Pancreas (tissue), 10 donors: ENCODE results near the gene OTULINL. TPM values are rescaled to one million over a fixed set of nuclear protein-coding genes. Genes with fewer than 3 reads are reported as not detected.

Experiments used
- ATAC-seq, 4 donors: fragments of 200-7000 bp; cut with Tn5 transposase; one replicate each; pipeline versions ENCODE4 v1.8.0 to v1.9.1; 2020; ENCODE audit warnings: mild to moderate bottlenecking in 4 of 4, moderate library complexity in 4 of 4
- DNase-seq, 6 donors: peaks; one replicate each; pipeline ENCODE4 v3.0.0-alpha.2; 2020
- FAIRE-seq: peaks from 2 replicates; lab custom pipeline; 2012; peaks lifted over from hg19 to GRCh38; lab: Jason Lieb, UNC
- H3K27ac ChIP-seq, 4 donors: fragments of 200-600 bp; sonication (generic); 1 replicate in 3 of 4; 2 replicates in 1 of 4; pipeline versions ENCODE4 v1.5.0 to v1.8.0; 2020
- H3K27me3 ChIP-seq, 4 donors: fragments of 200-600 bp; one replicate each; pipeline ENCODE4 v1.8.0; 2021
- H3K36me3 ChIP-seq, 3 donors: fragments of 200-600 bp; sonication (generic) in 1 of 3; one replicate each; pipeline versions ENCODE4 v1.5.0 to v1.8.0; 2020 to 2021
- H3K4me1 ChIP-seq, 3 donors: fragments of 200-600 bp; one replicate each; pipeline ENCODE4 v1.8.0; 2021
- H3K4me3 ChIP-seq, 4 donors: fragments of 200-600 bp; sonication (generic) in 2 of 4; one replicate each; pipeline versions ENCODE4 v1.5.0 to v1.8.0; 2020 to 2021
- H3K9me3 ChIP-seq, 4 donors: fragments of 200-600 bp; one replicate each; pipeline ENCODE4 v1.8.0; 2021
- CTCF ChIP-seq, 4 donors: fragments of 200-600 bp; sonication (generic) in 3 of 4; IDR thresholded peaks; one replicate each; pipeline versions ENCODE4 v1.5.0 to v1.8.0; 2021; ENCODE audit warnings: antibody characterized with exemption in 4 of 4
- WGBS, 2 donors: extraction: QIAGEN DNeasy Blood & Tissue Kit; methylation state at CpG; one replicate each; pipeline ENCODE4 v1.1.7; 2013; 5-methylcytosine and 5-hydroxymethylcytosine counted together
- intact Hi-C, 3 donors: fragments of 100-400 bp; cut with DNase I; formaldehyde crosslinking; loops; one replicate each; pipeline versions ENCODE4 v1.11.1 to v1.14.2; 2022
- polyA plus RNA-seq, 2 donors: library from polyadenylated mRNA; stranded (reverse); fragments of 200-250 nt; gene quantifications; one replicate each; pipeline ENCODE4 v1.2.3, GENCODE V29; 2013
- total RNA-seq, 6 donors: library from RNA; stranded (reverse); fragmentation: NEBNext Ultra II Directional in 4 of 6; extraction: Animal tissue kit (Norgen Biotek cat#: 25700) in 4 of 6; gene quantifications; one replicate each; pipeline versions ENCODE4 v1.2.1 to v1.2.4, GENCODE V29; 2021 to 2023
- donor health status: healthy with polysubstance abuse.
- donor health status: DM: no; HTN: no; CAD: no; lungs with moderate emphysema.
- donor health status: DM: no; HTN: no; CAD: no.
- donor health status: control.
- donor health status: control.
- donor health status: Bipolar disorder and iron deficiency.
- donor health status: DM: yes; HTN: yes; CAD: no.
- donor health status: DM: no; HTN: no; CAD: no.
- donor health status: DM: no; HTN: no; CAD: no.
- donor health status: DM: yes; HTN: yes; CAD: no.

The OTULINL gene
- total and polyA plus RNA-seq, 8 donors: 4.6 to 24.2 (median 13.0) TPM

DNA sequence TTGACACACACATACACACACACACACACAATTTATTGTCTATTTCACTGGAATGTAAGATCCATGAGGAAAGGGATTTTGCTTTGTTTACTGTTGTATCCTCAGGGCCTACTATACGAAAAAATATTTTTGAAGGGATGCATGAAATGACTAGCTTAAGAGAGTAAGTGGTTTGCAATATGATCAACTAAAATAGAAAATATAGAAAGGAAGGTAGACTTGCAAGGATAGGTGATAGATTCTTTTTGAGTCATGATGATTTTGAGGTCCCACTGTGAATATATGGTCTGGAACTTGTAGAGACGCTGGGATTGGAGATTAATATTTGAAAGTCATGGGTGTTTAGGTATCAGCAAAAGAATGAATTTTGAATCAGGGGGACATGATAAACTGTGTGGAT, 54.1 kb downstream of the OTULINL start:
- Histone ChIP-seq H3K36me3 (no peaks in the 10 kb centered on the region), H3K4me3 (no peak overlapping the region), H3K27me3 (no peaks in the 10 kb centered on the region), H3K4me1 (no peaks in the 10 kb centered on the region), H3K27ac (no peak overlapping the region), H3K9me3 (no peaks in the 10 kb centered on the region)
- ATAC-seq: no peak
- DNase-seq: no peak
- WGBS, 2 donors: 68 to 82% methylated on average over 2 of the region's 2 CpGs
- TF ChIP-seq CTCF (IDR thresholded peaks at IDR 0.05): no peak
- intact Hi-C loops: no loop called here
- no peak for FAIRE-seq

DNA sequence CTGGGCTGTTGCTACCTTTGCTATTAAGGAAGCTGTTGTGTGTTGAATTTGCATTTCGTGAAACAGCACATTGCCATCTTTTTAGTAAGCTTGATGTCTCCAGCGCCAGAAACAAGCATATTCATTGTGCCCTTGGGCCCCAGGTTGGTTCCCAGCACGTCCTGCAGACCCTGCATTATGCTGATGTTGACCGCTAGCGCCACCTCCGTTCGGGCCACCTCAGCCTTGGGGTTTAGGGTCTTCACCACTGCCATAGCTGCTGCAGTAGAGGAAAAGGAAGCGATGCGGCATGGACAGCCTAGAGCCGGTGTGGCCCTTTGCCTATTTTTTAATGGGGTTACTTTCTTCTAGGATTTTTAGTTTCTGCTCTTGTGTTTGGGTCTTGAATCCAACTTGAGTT, 59.2 kb downstream of the OTULINL start:
- no peak for ATAC-seq
- H3K9me3 ChIP-seq: no peaks in the 10 kb centered on the region
- H3K4me3 ChIP-seq: no peak overlapping the region
- no peaks in the 10 kb centered on the region for H3K36me3 ChIP-seq
- intact Hi-C loops: loop anchor here in 1 of 3 donors (10.0 kb wide), 1 partner anchor 656 kb away; no protein-coding TSS in a partner anchor
- no peak overlapping the region for H3K27ac ChIP-seq
- no peak for FAIRE-seq
- DNase-seq: no peak
- H3K4me1 ChIP-seq: no peaks in the 10 kb centered on the region
- TF ChIP-seq CTCF (IDR thresholded peaks at IDR 0.05): no peak
- no peaks in the 10 kb centered on the region for H3K27me3 ChIP-seq
- WGBS, 2 donors: 71 to 77% methylated on average over 10 of the region's 10 CpGs

DNA sequence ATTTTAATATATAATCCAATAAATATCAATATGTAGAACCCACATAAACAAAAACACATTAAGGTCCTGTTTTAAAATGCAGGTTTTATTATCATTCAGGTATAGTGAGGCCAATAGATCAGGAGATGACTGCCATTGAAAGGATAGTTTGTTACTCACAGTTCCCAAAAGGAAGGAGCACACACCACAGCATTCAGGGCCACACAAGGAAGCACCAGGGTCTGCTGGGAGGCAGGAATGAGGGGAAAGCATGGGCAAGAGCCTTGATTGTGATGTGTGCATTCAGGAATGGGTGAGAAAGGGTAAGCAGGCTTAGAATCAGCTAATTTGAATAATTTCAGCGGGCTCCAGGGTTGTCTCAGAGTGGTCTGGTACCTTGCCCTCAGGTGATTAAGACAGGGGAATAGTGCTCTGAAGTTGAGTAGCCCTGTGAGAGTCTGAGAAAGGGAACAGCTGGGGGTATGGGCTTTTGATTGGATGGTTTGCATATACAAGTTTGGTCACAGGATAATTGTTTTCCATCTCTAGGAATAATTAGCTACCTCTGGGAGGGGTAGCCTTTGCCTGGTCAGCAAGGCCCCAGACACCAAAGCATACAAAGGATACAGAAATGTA, 63.1 kb downstream of the OTULINL start:
- Histone ChIP-seq H3K4me3 (no peak overlapping the region), H3K9me3 (no peaks in the 10 kb centered on the region), H3K27ac (no peak overlapping the region), H3K4me1 (no peaks in the 10 kb centered on the region), H3K36me3 (no peaks in the 10 kb centered on the region), H3K27me3 (no peaks in the 10 kb centered on the region)
- TF ChIP-seq CTCF (IDR thresholded peaks at IDR 0.05): no peak
- no peak for ATAC-seq
- no peak for FAIRE-seq
- WGBS, 2 donors: 64 to 73% methylated on average over 1 of the region's 1 CpG
- intact Hi-C loops: loop anchor here in 1 of 3 donors (10.0 kb wide), 1 partner anchor 660 kb away; no protein-coding TSS in a partner anchor
- no peak for DNase-seq

DNA sequence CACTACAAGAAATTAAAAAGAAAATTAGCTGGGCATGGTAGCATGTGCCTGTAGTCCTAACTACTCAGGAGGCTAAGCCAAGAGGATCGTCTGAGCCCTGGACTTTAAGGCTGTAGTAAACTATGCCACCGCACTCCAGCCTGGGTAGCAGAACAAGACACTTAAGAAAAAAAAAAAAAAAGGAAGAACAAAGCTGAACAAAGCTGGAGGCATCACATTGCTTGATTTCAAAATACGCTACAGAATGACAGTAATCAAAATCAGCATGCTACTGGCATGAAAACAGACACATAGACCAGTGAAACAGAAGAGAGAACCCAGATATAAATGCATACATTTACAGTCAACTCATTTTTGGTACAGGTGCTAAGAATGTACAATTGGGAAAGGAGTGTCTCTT, 68.5 kb downstream of the OTULINL start:
- FAIRE-seq: no peak
- no peaks in the 10 kb centered on the region for H3K36me3 ChIP-seq
- intact Hi-C loops: no loop called here
- no peaks in the 10 kb centered on the region for H3K4me1 ChIP-seq
- ATAC-seq: no peak
- no peak for TF ChIP-seq CTCF (IDR thresholded peaks at IDR 0.05)
- H3K4me3 ChIP-seq: no peak overlapping the region
- no peak for DNase-seq
- WGBS, 2 donors: 74 to 91% methylated on average over 3 of the region's 3 CpGs
- no peaks in the 10 kb centered on the region for H3K27me3 ChIP-seq
- H3K9me3 ChIP-seq: no peaks in the 10 kb centered on the region
- no peak overlapping the region for H3K27ac ChIP-seq

GRCh38 chr5:14655146-14655741, 73.7 kb downstream of the OTULINL start:
- ATAC-seq (no peak), FAIRE-seq (no peak), DNase-seq (no peak)
- H3K36me3 ChIP-seq: no peaks in the 10 kb centered on the region
- H3K27me3 ChIP-seq: no peaks in the 10 kb centered on the region
- TF ChIP-seq CTCF (IDR thresholded peaks at IDR 0.05): no peak
- intact Hi-C loops: no loop called here
- WGBS, 2 donors: 60 to 62% methylated on average over 4 of the region's 4 CpGs
- no peaks in the 10 kb centered on the region for H3K4me1 ChIP-seq
- no peaks in the 10 kb centered on the region for H3K9me3 ChIP-seq
- H3K4me3 ChIP-seq: no peak overlapping the region
- no peak overlapping the region for H3K27ac ChIP-seq
